Lung (tissue), 13 donors: Measurements from ENCODE around the gene TRIM4. TPM values are rescaled to one million over a fixed set of nuclear protein-coding genes. Genes with fewer than 3 reads are reported as not detected.

Experiments used
- ATAC-seq: fragments of 200-7000 bp; cut with Tn5 transposase; one replicate; pipeline ENCODE4 v1.9.1; 2020; ENCODE audit warnings: moderate number of reproducible peaks; ENCODE audit not compliant: insufficient read depth, low FRiP score
- DNase-seq, 3 donors: peaks; one replicate each; pipeline ENCODE4 v3.0.0-alpha.2; 2013 to 2017
- H3K27ac ChIP-seq, 2 donors: one replicate each; pipeline ENCODE4 v1.5.1; 2013; ENCODE audit warnings: mild to moderate bottlenecking in 2 of 2, moderate library complexity in 2 of 2, control low read depth in 1 of 2, inconsistent platforms in 1 of 2, low read depth in 1 of 2, low read length in 1 of 2
- H3K27me3 ChIP-seq, 3 donors: one replicate each; pipeline ENCODE4 v1.5.1; 2013; ENCODE audit warnings: low read length in 2 of 3; ENCODE audit not compliant: control insufficient read depth in 3 of 3, insufficient read depth in 3 of 3
- H3K36me3 ChIP-seq, 4 donors: one replicate each; pipeline ENCODE4 v1.5.1; 2013; ENCODE audit warnings: low read length in 4 of 4, mild to moderate bottlenecking in 1 of 4, moderate library complexity in 1 of 4; ENCODE audit not compliant: control insufficient read depth in 4 of 4, insufficient read depth in 4 of 4
- H3K4me1 ChIP-seq, 5 donors: one replicate each; pipeline ENCODE4 v1.5.1; 2013; ENCODE audit warnings: low read length in 5 of 5, mild to moderate bottlenecking in 2 of 5, moderate library complexity in 1 of 5; ENCODE audit not compliant: control insufficient read depth in 5 of 5, insufficient read depth in 5 of 5
- H3K4me3 ChIP-seq: one replicate; pipeline ENCODE4 v1.5.1; 2013; ENCODE audit warnings: mild to moderate bottlenecking, control low read depth, moderate library complexity
- H3K9ac ChIP-seq, 2 donors: one replicate each; pipeline ENCODE4 v1.5.1; 2013; ENCODE audit warnings: low read length in 2 of 2, control low read depth in 1 of 2; ENCODE audit not compliant: insufficient read depth in 1 of 2
- H3K9me3 ChIP-seq, 4 donors: one replicate each; pipeline ENCODE4 v1.5.1; 2013; ENCODE audit warnings: low read length in 3 of 4, mild to moderate bottlenecking in 1 of 4, moderate library complexity in 1 of 4; ENCODE audit not compliant: control insufficient read depth in 4 of 4, insufficient read depth in 3 of 4
- CTCF ChIP-seq: IDR thresholded peaks from 2 replicates; pipeline ENCODE4 v1.5.1; 2012; ENCODE audit warnings: mild to moderate bottlenecking; ENCODE audit errors: control extremely low read depth, extremely low read depth
- WGBS, 2 donors: extraction: QIAGEN DNeasy Blood & Tissue Kit; methylation state at CpG; one replicate each; pipeline ENCODE4 v1.1.7; 2013; 5-methylcytosine and 5-hydroxymethylcytosine counted together
- polyA plus RNA-seq, 2 donors: library from polyadenylated mRNA; stranded (reverse); fragments of 200-250 nt; gene quantifications; one replicate each; pipeline ENCODE4 v1.2.1, GENCODE V29; 2013
- small RNA-seq: library from RNA; depleted of rRNA; stranded (forward); fragments of <200 nt; gene quantifications from one replicate; pipeline ENCODE3, GENCODE V24; 2014; ENCODE audit warnings: low replicate concordance
- total RNA-seq, 2 donors: library from RNA; depleted of rRNA in 1 of 2; stranded (reverse); fragments of >200 nt in 1 of 2; gene quantifications; one replicate each; pipeline ENCODE4 v1.2.1, GENCODE V29; 2014 to 2021
- donor health status: control.
- donor health status: control.
- donor health status: Bipolar disorder and iron deficiency.
- donor health status: healthy.
- donor health status: DM: yes; HTN: yes; CAD: no.

TRIM4 gene
- total and polyA plus RNA-seq, 4 donors: 14.0 to 34.3 (median 21.7) TPM

GRCh38 chr7:99842926-99843325 lies 76.4 kb downstream of the TRIM4 start:
- no peaks in the 10 kb centered on the region for H3K27me3 ChIP-seq
- 92 to 93% methylated on average over 2 of the region's 2 CpGs for WGBS, 2 donors
- peaks cover 0 to 3% (median 0%) of the 10 kb centered on the region in 5 donors for H3K4me1 ChIP-seq
- DNase-seq (no peak), ATAC-seq (no peak)
- H3K4me3 ChIP-seq: no peak overlapping the region
- H3K27ac ChIP-seq: no peak overlapping the region
- H3K9me3 ChIP-seq: no peaks in the 10 kb centered on the region
- H3K9ac ChIP-seq: no peak overlapping the region
- TF ChIP-seq CTCF: no peak
- no peaks in the 10 kb centered on the region for H3K36me3 ChIP-seq

Small RNA genes within 50 kb of the gene (small RNA-seq; reads per million reads assigned to genes)
- gene AC011904.1 (not detected), gene CYP3A52P (not detected), gene RF00019 (not detected), gene RF00561 (not detected)

Other genes starting within 250 kb of the TRIM4 start
- gene CYP3A5, start 239.5 kb downstream of the TRIM4 start, total RNA-seq: 10 to 100 TPM; 11.0 to 26.3 TPM
- gene CYP3A5, start 239.5 kb downstream of the TRIM4 start, polyA plus RNA-seq: 10 to 100 TPM in 1 of 2 donors, 1 to 10 TPM in 1; 2.2 to 10.8 TPM
- under 1 TPM; 0.64 to 0.71 TPM for gene CYP3A7, start 184.3 kb downstream of the TRIM4 start, total RNA-seq
- gene CYP3A7, start 184.3 kb downstream of the TRIM4 start, polyA plus RNA-seq: under 1 TPM; 0.19 to 0.24 TPM
- under 1 TPM in 1 of 2 donors, not detected in 1; 0.37 TPM for gene CYP3A4, start 135.3 kb downstream of the TRIM4 start, total RNA-seq
- gene CYP3A4, start 135.3 kb downstream of the TRIM4 start, polyA plus RNA-seq: not detected
- gene CYP3A43, start 91.5 kb downstream of the TRIM4 start, total RNA-seq: not detected
- under 1 TPM in 1 of 2 donors, not detected in 1; 0.06 TPM for gene CYP3A43, start 91.5 kb downstream of the TRIM4 start, polyA plus RNA-seq
- gene OR2AE1, start 42.5 kb downstream of the TRIM4 start, total RNA-seq: under 1 TPM; 0.25 to 0.57 TPM
- gene OR2AE1, start 42.5 kb downstream of the TRIM4 start, polyA plus RNA-seq: under 1 TPM in 1 of 2 donors, not detected in 1; 0.03 TPM
- gene GJC3, start 10.1 kb upstream of the TRIM4 start, total RNA-seq: under 1 TPM in 1 of 2 donors, not detected in 1; 0.31 TPM
- gene GJC3, start 10.1 kb upstream of the TRIM4 start, polyA plus RNA-seq: under 1 TPM; 0.07 to 0.22 TPM
- gene AZGP1, start 56.5 kb upstream of the TRIM4 start, total RNA-seq: 10 to 100 TPM in 1 of 2 donors, 1 to 10 TPM in 1; 4.1 to 52.8 TPM
- 10 to 100 TPM in 1 of 2 donors, 1 to 10 TPM in 1; 4.2 to 82.8 TPM for gene AZGP1, start 56.5 kb upstream of the TRIM4 start, polyA plus RNA-seq
- 10 to 100 TPM; 50.4 to 54.0 TPM for gene ZKSCAN1, start 96.1 kb upstream of the TRIM4 start, total RNA-seq
- 1 to 10 TPM; 8.2 to 8.7 TPM for gene ZKSCAN1, start 96.1 kb upstream of the TRIM4 start, polyA plus RNA-seq
- 10 to 100 TPM in 1 of 2 donors, 1 to 10 TPM in 1; 9.0 to 13.1 TPM for gene ZSCAN21, start 130.2 kb upstream of the TRIM4 start, total RNA-seq
- gene ZSCAN21, start 130.2 kb upstream of the TRIM4 start, polyA plus RNA-seq: 1 to 10 TPM; 4.7 to 5.1 TPM
- 10 to 100 TPM; 29.4 to 30.5 TPM for gene ZNF3, start 162.2 kb upstream of the TRIM4 start, total RNA-seq
- gene ZNF3, start 162.2 kb upstream of the TRIM4 start, polyA plus RNA-seq: 10 to 100 TPM; 12.8 to 17.4 TPM
- gene COPS6, start 169.4 kb upstream of the TRIM4 start, total RNA-seq: 10 to 100 TPM; 66.1 to 89.3 TPM
- gene COPS6, start 169.4 kb upstream of the TRIM4 start, polyA plus RNA-seq: 100 to 1,000 TPM in 1 of 2 donors, 10 to 100 TPM in 1; 90.5 to 108 TPM
- 10 to 100 TPM; 42.2 to 54.7 TPM for gene MCM7, start 181.9 kb upstream of the TRIM4 start, total RNA-seq
- 10 to 100 TPM; 36.0 to 41.5 TPM for gene MCM7, start 181.9 kb upstream of the TRIM4 start, polyA plus RNA-seq
- gene AP4M1, start 182.1 kb upstream of the TRIM4 start, total RNA-seq: 10 to 100 TPM; 15.7 to 24.2 TPM
- gene AP4M1, start 182.1 kb upstream of the TRIM4 start, polyA plus RNA-seq: 10 to 100 TPM; 14.8 to 18.5 TPM
- 10 to 100 TPM; 36.1 to 51.5 TPM for gene TAF6, start 199.8 kb upstream of the TRIM4 start, total RNA-seq
- 10 to 100 TPM; 31.5 to 39.8 TPM for gene TAF6, start 199.8 kb upstream of the TRIM4 start, polyA plus RNA-seq
- gene CNPY4, start 200.1 kb upstream of the TRIM4 start, total RNA-seq: 10 to 100 TPM; 11.9 to 18.6 TPM
- gene CNPY4, start 200.1 kb upstream of the TRIM4 start, polyA plus RNA-seq: 10 to 100 TPM in 1 of 2 donors, 1 to 10 TPM in 1; 9.8 to 10.5 TPM
- 1 to 10 TPM; 2.2 to 2.9 TPM for gene MBLAC1, start 207.4 kb upstream of the TRIM4 start, total RNA-seq
- gene MBLAC1, start 207.4 kb upstream of the TRIM4 start, polyA plus RNA-seq: 1 to 10 TPM; 1.7 to 1.9 TPM
- gene LAMTOR4, start 229.4 kb upstream of the TRIM4 start, total RNA-seq: 100 to 1,000 TPM in 1 of 2 donors, 10 to 100 TPM in 1; 63.4 to 134 TPM
- 100 to 1,000 TPM; 240 to 288 TPM for gene LAMTOR4, start 229.4 kb upstream of the TRIM4 start, polyA plus RNA-seq
- gene TRAPPC14, start 239.2 kb upstream of the TRIM4 start, total RNA-seq: 10 to 100 TPM in 1 of 2 donors, 1 to 10 TPM in 1; 9.8 to 27.9 TPM
- 10 to 100 TPM; 19.5 to 19.6 TPM for gene TRAPPC14, start 239.2 kb upstream of the TRIM4 start, polyA plus RNA-seq
- 1 to 10 TPM; 6.1 to 8.0 TPM for gene GAL3ST4, start 249.1 kb upstream of the TRIM4 start, total RNA-seq
- gene GAL3ST4, start 249.1 kb upstream of the TRIM4 start, polyA plus RNA-seq: 1 to 10 TPM; 1.5 to 4.2 TPM